Stimulated activated CD8-positive, alpha-beta memory T cell treated with anti-CD3 and anti-CD28 coated beads, Interleukin-15, amount 100 ng/mL, for 4 hours (primary cell): ENCODE results near the gene UBE2E2.

Experiments
- DNase-seq, 2 donors: peaks; one replicate each; pipeline ENCODE4 v3.0.0-alpha.2; 2020; ENCODE audit warnings: low read depth in 2 of 2

UBE2E2 gene

GRCh38 chr3:23533996-23534395, 330.9 kb downstream of the UBE2E2 start:
- DNase-seq = no peak

DNA sequence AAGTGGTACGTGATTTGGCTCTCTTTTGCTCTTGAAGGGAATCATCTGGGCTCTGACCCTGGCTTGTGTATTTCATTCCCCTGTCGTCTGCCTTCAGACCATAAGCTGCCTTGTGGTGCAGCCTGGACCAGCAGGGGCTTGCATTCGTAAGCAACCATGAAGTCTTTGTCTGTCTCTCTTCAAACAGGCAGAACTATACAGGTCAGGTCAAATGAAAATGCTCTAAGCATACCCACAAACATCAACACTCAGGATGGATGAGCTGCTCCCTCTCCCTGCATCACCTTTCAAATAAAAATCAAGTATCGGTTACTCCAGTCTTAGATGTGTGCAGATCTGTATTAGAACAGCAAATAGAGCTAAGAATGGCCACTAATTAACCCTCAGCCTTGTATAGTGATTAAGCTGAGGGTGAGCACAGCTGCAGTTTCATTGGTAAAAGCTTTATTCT, 334.0 kb downstream of the UBE2E2 start:
- DNase-seq = no peak

GRCh38 chr3:23539185-23539584, 336.1 kb downstream of the UBE2E2 start:
- no peak for DNase-seq

GRCh38 chr3:23540600-23540999, 337.5 kb downstream of the UBE2E2 start:
- DNase-seq = no peak

DNA sequence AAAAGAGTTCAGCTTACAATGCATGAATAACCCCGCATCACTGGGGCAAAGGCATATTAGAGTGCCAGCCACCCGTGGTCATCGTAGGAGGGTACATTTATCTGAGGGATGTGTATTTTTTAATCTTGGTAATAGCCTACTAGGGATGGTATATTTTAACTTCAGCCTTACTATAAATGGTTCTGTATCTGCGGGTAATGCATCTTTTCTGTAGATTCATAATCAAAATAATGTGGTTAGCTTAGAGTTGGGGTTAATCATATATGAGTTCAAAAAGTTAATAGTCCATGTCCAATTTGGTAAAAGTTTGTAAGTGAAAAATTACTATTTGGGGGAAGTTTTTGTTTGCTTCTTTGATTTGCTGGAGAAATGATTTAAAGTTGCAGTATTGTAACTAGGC, 339.0 kb downstream of the UBE2E2 start:
- DNase-seq = no peak

DNA sequence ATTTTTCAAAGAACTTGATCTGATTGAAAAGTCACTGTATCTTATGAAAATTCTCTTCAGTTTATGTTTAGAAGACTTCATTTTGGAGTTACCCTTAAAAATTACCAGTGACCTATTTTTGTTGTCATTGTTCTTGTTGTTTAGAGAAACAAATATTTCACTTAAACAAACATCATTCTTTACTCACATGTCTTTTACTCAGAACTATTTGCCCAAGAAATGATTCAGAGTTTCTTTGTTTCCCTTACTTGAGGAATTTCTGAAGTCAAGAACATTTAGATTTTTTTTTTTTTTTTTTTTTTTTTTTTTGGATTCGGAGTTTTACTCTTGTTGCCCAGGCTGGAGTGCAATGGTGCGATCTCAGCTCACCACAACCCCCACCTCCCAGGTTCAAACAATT, 343.1 kb downstream of the UBE2E2 start:
- DNase-seq = no peak

- no peak for DNase-seq
Measured at GRCh38 chr3:23547905-23548650, 345.0 kb downstream of the UBE2E2 start.

DNA sequence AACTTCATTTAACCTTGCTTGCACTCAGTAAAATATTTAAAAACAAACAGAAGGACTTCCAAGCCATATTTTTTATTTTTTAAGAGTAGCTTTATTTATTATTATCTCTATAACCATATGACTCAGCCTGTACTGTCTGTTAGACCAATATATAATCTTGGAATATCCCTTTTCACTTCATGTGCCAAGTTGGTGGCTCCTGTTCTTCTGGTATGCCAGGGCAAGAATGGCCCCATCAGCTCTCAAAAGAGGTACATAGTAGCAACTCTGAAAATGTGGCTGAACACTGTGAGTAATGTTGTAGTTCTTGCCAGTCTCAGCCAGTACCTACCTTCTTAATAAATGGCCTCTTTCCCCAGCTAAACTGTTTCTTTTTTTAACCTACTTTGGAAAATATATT, 345.6 kb downstream of the UBE2E2 start:
- DNase-seq = no peak

- no peak for DNase-seq
Measured at GRCh38 chr3:23549148-23549910, 346.2 kb downstream of the UBE2E2 start.

GRCh38 chr3:23550402-23550801, 347.3 kb downstream of the UBE2E2 start:
- DNase-seq = no peak

GRCh38 chr3:23552506-23552905, 349.4 kb downstream of the UBE2E2 start:
- DNase-seq = no peak

GRCh38 chr3:23553353-23553752, 350.2 kb downstream of the UBE2E2 start:
- DNase-seq = no peak

DNA sequence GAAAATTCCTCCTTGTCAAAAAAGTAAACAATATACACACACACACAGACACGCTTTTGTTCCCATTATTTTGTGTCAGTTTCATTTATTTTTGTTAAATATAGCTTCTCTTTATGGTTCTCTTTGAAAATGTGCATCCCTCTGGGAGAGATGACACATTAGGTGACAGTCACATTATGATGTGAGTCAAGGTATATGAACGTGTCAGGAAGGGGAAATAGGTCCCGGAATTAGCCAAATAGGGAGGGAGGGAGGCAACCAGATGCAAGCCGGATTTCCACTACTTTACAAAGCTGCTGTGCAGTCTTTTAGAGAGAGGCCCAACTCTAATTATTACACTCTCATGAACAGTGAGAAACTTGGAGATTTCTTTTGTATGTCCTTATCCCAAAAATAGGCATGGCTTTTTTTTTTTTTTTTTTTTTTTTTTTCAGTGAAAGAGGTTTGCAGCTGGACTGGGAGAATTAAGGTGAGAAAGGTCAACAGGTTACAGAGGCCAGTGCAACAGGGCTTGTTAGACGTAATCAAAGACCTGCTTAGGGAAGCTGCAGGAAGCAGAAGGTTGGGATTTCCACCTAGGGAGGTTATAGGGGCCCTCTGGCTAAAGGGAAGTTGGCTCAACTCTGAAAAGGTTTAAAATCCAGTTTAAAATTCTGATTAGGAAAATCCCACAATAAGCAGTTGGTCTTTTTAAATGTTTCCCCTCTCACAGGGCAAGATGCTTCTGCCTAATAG, 362.1 kb downstream of the UBE2E2 start:
- DNase-seq = no peak

DNA sequence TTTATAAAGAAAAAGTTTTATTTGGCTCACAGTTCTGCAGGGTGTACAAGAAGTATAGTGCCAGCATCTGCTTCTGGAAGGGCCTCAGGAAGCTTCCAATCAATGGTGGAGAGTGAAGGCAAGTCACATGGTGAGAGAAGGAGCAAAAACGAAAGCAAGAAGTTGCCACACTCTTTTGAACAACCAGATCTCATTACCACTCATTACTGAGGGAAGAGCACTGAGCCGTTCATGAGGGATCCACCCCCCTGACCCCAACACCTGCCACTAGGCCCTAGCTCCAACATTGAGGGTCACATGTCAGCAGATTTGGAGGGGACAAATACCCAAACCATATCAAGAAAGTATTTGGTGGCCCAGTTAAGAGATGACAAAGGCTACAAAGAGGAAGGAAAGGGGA, 363.4 kb downstream of the UBE2E2 start:
- no peak for DNase-seq

- DNase-seq = no peak
Measured at GRCh38 chr3:23567917-23568316, 364.8 kb downstream of the UBE2E2 start.

GRCh38 chr3:23573827-23574226, 370.7 kb downstream of the UBE2E2 start:
- DNase-seq = no peak

GRCh38 chr3:23574822-23575315, 371.7 kb downstream of the UBE2E2 start:
- no peak for DNase-seq

GRCh38 chr3:23575697-23576096, 372.6 kb downstream of the UBE2E2 start:
- no peak for DNase-seq

DNA sequence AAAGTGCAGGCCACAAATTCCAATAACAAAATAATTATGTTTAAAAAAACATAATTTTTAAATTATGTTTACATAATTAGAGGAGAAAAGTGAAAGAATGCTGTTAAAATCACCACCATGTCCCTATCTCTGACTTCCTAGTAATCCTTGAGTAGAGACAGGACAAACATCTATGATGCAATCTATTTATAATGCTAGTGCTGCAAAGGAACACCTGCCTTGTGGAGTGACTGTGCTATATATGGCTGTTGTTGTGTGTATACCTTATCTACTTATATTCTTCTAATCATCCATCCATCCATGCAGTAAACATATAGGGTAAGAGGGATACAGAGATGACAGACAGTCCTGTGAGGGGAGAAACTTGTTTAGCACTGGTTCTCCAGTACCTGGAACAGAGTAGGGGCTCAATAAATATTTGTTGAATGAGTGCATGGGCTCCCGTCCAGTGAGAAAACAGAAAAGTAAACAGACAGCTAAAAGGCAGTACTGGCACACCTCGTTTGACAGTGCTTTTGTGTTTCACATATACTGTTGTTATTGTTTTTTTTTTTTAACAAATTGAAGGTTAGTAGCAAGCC, 373.3 kb downstream of the UBE2E2 start:
- no peak for DNase-seq

DNA sequence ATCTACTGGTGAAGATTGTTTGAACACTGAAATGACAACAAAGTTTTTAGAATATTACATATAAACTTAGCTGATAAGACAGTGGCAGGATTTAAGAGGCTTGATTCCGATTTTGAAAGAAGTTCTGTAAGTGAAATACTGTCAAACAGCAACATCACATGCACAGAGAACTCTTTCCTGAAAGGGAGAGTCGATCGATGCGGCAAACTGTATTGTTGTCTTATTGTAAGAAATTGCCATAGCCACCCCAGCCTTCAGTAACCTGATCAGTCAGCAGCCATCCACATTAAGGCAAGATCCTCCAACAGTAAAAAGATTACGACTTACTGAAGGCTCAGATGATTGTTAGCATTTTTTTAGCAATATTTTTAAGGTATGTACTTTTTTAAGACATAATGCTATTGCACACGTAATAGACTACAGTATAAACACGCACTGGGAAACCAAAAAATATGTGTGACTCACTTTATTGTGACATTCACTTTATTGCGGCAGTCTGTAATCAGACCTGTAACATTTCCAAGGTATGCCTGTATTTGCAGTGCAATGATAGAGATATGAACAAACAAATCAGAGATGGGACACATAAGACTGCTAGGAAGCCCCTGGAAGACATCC, 377.1 kb downstream of the UBE2E2 start:
- no peak for DNase-seq

GRCh38 chr3:23583980-23584740, 381.0 kb downstream of the UBE2E2 start:
- no peak for DNase-seq
